HepG2 (cell line): ENCODE measurements around the gene UBE2Q2.

Experiments used
- CTCF ChIP-seq: sonication (generic); formaldehyde crosslinking; IDR thresholded peaks from 2 replicates; pipeline ENCODE4 v1.5.0; 2020; ENCODE audit warnings: mild to moderate bottlenecking, missing genetic modification reagents, moderate library complexity
- EZH2 ChIP-seq: conservative IDR thresholded peaks from 2 replicates; pipeline ENCODE4 v1.6.1; 2012; ENCODE audit warnings: mild to moderate bottlenecking, low read depth, low read length, moderate library complexity
- KDM5A ChIP-seq: fragments of 200-600 bp; sonication (generic); IDR thresholded peaks from 2 replicates; pipeline ENCODE4 v1.7.0; 2018; ENCODE audit warnings: antibody characterized with exemption, mild to moderate bottlenecking, low read length, borderline replicate concordance
- PBX3 ChIP-seq: sonication (generic); formaldehyde crosslinking; IDR thresholded peaks from 2 replicates; pipeline ENCODE4 v1.8.1; 2023; ENCODE audit warnings: missing genetic modification reagents, inconsistent platforms, borderline replicate concordance
- SAFB2 ChIP-seq: sonication (generic); formaldehyde crosslinking; IDR thresholded peaks from 2 replicates; pipeline ENCODE4 v1.5.1; 2020; ENCODE audit warnings: missing genetic modification reagents, low read depth, mild to moderate bottlenecking, borderline replicate concordance
- SP4 ChIP-seq: sonication (generic); formaldehyde crosslinking; IDR thresholded peaks from 2 replicates; pipeline ENCODE4 v1.8.1; 2023; ENCODE audit warnings: mild to moderate bottlenecking, missing genetic modification reagents
- TP53 ChIP-seq: sonication (generic); formaldehyde crosslinking; conservative IDR thresholded peaks from 2 replicates; pipeline ENCODE4 v1.4.0; 2020; ENCODE audit warnings: missing genetic modification reagents
- U2AF1 ChIP-seq: fragments of 200-400 bp; formaldehyde crosslinking; optimal IDR thresholded peaks from 2 replicates; pipeline ENCODE3; 2017; ENCODE audit warnings: mild to moderate bottlenecking, low read depth, low read length
- YY1 ChIP-seq: IDR thresholded peaks from 2 replicates; pipeline ENCODE4 v1.6.1; 2011; ENCODE audit warnings: low read length, low read depth, moderate library complexity, mild to moderate bottlenecking; ENCODE audit not compliant: insufficient read depth, insufficient replicate concordance
- ZBTB39 ChIP-seq: sonication (generic); formaldehyde crosslinking; IDR thresholded peaks from 2 replicates; pipeline ENCODE4 v1.5.0; 2020; ENCODE audit warnings: missing genetic modification reagents
- ZNF547 ChIP-seq: sonication (generic); formaldehyde crosslinking; IDR thresholded peaks from 2 replicates; pipeline ENCODE4 v1.5.1; 2020; ENCODE audit warnings: mild to moderate bottlenecking, missing genetic modification reagents
- ZNF629 ChIP-seq: sonication (generic); formaldehyde crosslinking; conservative IDR thresholded peaks from 2 replicates; pipeline ENCODE4 v1.5.0; 2020; ENCODE audit warnings: missing genetic modification reagents
- ZNF780A ChIP-seq: sonication (generic); formaldehyde crosslinking; IDR thresholded peaks from 2 replicates; pipeline ENCODE4 v1.8.0; 2022; ENCODE audit warnings: mild to moderate bottlenecking, missing genetic modification reagents, moderate library complexity

GRCh38 chr15:75923756-75924155, 80.5 kb downstream of the UBE2Q2 start:
- TF ChIP-seq TP53 = no peak
- TF ChIP-seq YY1 = no peak
- TF ChIP-seq SAFB2 (CRISPR knock-in tag) = no peak
- no peak for TF ChIP-seq CTCF (CRISPR knock-in tag)
- TF ChIP-seq EZH2 = no peak
- TF ChIP-seq PBX3 = no peak
- no peak for TF ChIP-seq U2AF1
- TF ChIP-seq ZNF780A = no peak
- no peak for TF ChIP-seq ZNF629 (CRISPR knock-in tag)
- no peak for TF ChIP-seq KDM5A
- TF ChIP-seq ZBTB39 = no peak
- TF ChIP-seq SP4 = no peak
- TF ChIP-seq ZNF547 (CRISPR knock-in tag) = no peak
